MCF 10A (cell line): ENCODE results near the gene CCNDBP1. TPM values are rescaled to one million over a fixed set of nuclear protein-coding genes. Genes with fewer than 3 reads are reported as not detected.

Experiments used
- BruUV-seq: library from RNA; stranded (reverse); fragments of 400-500 nt; replicated peaks from 2 replicates; lab custom pipeline; 2021; lab: Mats Ljungman, UMichigan
- CTCF ChIA-PET: fragments of 300-600 bp; sonication (Branson Sonifier 250); formaldehyde crosslinking; extraction: SDS; loops from one replicate; lab custom pipeline; 2021; ENCODE audit warnings: antibody characterized with exemption, inconsistent platforms; lab: Yijun Ruan, JAX
- POLR2A ChIA-PET: fragments of 300-600, 350-650 bp; sonication (Branson Sonifier 250); formaldehyde crosslinking; extraction: SDS; loops from one replicate; lab custom pipeline; 2020; ENCODE audit warnings: antibody characterized with exemption, inconsistent platforms; lab: Yijun Ruan, JAX
- DNase-seq: peaks from one replicate; pipeline ENCODE4 v3.0.0-alpha.2; 2018; ENCODE audit not compliant: unreplicated experiment
- H3K27ac Mint-ChIP-seq: one replicate; pipeline ENCODE4 v1.8.0; 2022; ENCODE audit warnings: mild to moderate bottlenecking, low read depth, mixed read lengths; ENCODE audit not compliant: unreplicated experiment
- H3K27me3 Mint-ChIP-seq: one replicate; pipeline ENCODE4 v1.8.0; 2022; ENCODE audit warnings: mixed read lengths; ENCODE audit not compliant: insufficient read depth, unreplicated experiment
- H3K36me3 Mint-ChIP-seq: one replicate; pipeline ENCODE4 v1.8.0; 2022; ENCODE audit warnings: mild to moderate bottlenecking, moderate library complexity, mixed read lengths; ENCODE audit not compliant: insufficient read depth, unreplicated experiment
- H3K4me1 Mint-ChIP-seq: one replicate; pipeline ENCODE4 v1.8.0; 2022; ENCODE audit warnings: mixed read lengths; ENCODE audit not compliant: insufficient read depth, unreplicated experiment
- H3K4me3 Mint-ChIP-seq: one replicate; pipeline ENCODE4 v1.8.0; 2022; ENCODE audit warnings: mild to moderate bottlenecking, moderate library complexity, mixed read lengths; ENCODE audit not compliant: unreplicated experiment
- H3K9me3 Mint-ChIP-seq: one replicate; pipeline ENCODE4 v1.8.0; 2022; ENCODE audit warnings: mixed read lengths; ENCODE audit not compliant: unreplicated experiment
- CTCF ChIP-seq: fragments of 200-600 bp; IDR thresholded peaks from one replicate; pipeline ENCODE4 v1.8.0; 2022; ENCODE audit warnings: antibody characterized with exemption, mild to moderate bottlenecking; ENCODE audit not compliant: unreplicated experiment
- intact Hi-C: fragments of 100-400 bp; cut with micrococcal nuclease; formaldehyde crosslinking; loops from 2 replicates; pipeline ENCODE4 v1.14.1; 2022
- total RNA-seq: library from RNA; stranded (reverse); gene quantifications from 2 replicates; pipeline ENCODE4 v1.2.3, GENCODE V29; 2022

The CCNDBP1 gene
- total RNA-seq, 1 experiment from 2014 or later, result 45.5 TPM

GRCh38 chr15:43187544-43188155, 2.4 kb downstream of the CCNDBP1 start:
- H3K9me3 Mint-ChIP-seq, result no peaks in the 10 kb centered on the region
- peaks cover 53% of the 10 kb centered on the region for H3K36me3 Mint-ChIP-seq
- ChIA-PET POLR2A (interaction anchor here (1.8 kb wide), 1 partner anchor 98 kb away, joined by 4 read pairs; no protein-coding TSS in a partner anchor), CTCF (interaction anchor here (0.6 to 2.4 kb wide), 6 partner anchors 13 to 98 kb away, joined by 3 to 18 read pairs (median 6); no protein-coding TSS in a partner anchor)
- H3K27me3 Mint-ChIP-seq, result no peaks in the 10 kb centered on the region
- peak; percentile 52 for DNase-seq
- intact Hi-C loops, result loop anchor here (1.0 to 10.0 kb wide), 4 partner anchors 53 to 483 kb away; partner anchors contain the start of gene TMEM62
- no peak overlapping the region for H3K4me3 Mint-ChIP-seq
- peaks cover 6% of the 10 kb centered on the region for H3K4me1 Mint-ChIP-seq
- peak; percentile 75 for TF ChIP-seq CTCF
- no peak overlapping the region for H3K27ac Mint-ChIP-seq
- no TSS peak for BruUV-seq

DNA sequence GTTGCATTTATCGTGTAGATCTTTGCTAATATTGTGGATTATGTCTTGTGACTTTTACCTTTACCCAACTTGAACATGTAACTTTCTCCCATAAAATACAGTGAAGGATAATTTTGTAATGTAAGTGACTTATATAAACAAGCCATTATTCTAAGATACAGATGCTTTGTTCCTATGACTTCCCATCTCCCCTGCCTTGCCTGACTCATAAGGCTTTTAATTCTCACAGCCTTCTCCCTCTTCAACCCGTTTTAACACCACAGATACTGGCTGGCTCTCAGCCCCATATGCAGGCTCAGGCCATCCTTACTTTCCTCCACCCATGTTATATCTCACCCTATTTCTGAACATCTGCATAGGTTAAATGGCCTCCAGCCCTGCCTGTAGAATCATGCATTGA, 4.1 kb downstream of the CCNDBP1 start:
- DNase-seq, result no peak
- CTCF ChIA-PET, result interaction anchor here (1.2 to 1.7 kb wide), 4 partner anchors 15 to 96 kb away, joined by 4 to 10 read pairs (median 6); no protein-coding TSS in a partner anchor
- no TSS peak for BruUV-seq
- Mint-ChIP-seq H3K4me3 (no peak overlapping the region), H3K4me1 (peaks cover 6% of the 10 kb centered on the region), H3K36me3 (peaks cover 63% of the 10 kb centered on the region), H3K9me3 (no peaks in the 10 kb centered on the region), H3K27me3 (no peaks in the 10 kb centered on the region), H3K27ac (no peak overlapping the region)
- POLR2A ChIA-PET, result no interaction called here
- TF ChIP-seq CTCF, result no peak
- intact Hi-C loops, result loop anchor here (10.0 kb wide), 1 partner anchor 54 kb away; the partner anchor contains the start of gene TMEM62

GRCh38 chr15:43190178-43190577, 5.0 kb downstream of the CCNDBP1 start:
- Mint-ChIP-seq H3K27me3 (no peaks in the 10 kb centered on the region), H3K4me1 (peaks cover 6% of the 10 kb centered on the region), H3K27ac (no peak overlapping the region), H3K9me3 (no peaks in the 10 kb centered on the region), H3K36me3 (peaks cover 71% of the 10 kb centered on the region), H3K4me3 (no peak overlapping the region)
- CTCF ChIA-PET, result interaction anchor here (1.2 to 1.7 kb wide), 3 partner anchors 15 to 95 kb away, joined by 5 to 10 read pairs (median 8); no protein-coding TSS in a partner anchor
- BruUV-seq, result no TSS peak
- DNase-seq, result no peak
- intact Hi-C loops, result no loop called here
- POLR2A ChIA-PET, result interaction anchor here (0.6 to 1.5 kb wide), 2 partner anchors 14 to 233 kb away, joined by 3 to 6 read pairs; no protein-coding TSS in a partner anchor
- TF ChIP-seq CTCF, result no peak

DNA sequence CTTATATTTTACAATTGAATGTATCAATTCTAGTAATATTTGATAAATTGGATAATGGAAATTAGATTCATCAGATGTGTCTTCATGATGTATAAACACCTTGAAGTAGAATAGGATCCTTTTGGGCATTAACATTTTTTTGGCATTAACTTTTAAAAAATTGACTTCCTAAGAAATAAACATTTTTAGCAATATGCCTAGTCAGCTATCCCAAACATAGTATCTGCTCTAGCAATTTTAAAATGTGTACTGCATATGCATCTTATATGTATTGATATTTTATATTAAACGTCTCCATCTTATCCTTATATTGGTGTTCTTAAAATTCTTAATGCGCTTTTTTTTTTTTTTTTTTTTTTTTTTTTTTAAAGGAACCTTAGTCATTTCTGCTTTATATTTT, 8.5 kb downstream of the CCNDBP1 start:
- Mint-ChIP-seq H3K36me3 (peaks cover 69% of the 10 kb centered on the region), H3K4me1 (no peaks in the 10 kb centered on the region), H3K9me3 (peaks cover 9% of the 10 kb centered on the region), H3K27me3 (no peaks in the 10 kb centered on the region), H3K4me3 (no peak overlapping the region), H3K27ac (no peak overlapping the region)
- CTCF ChIA-PET, result interaction anchor here (0.6 to 4.3 kb wide), 4 partner anchors 10 to 103 kb away, joined by 3 to 52 read pairs (median 4); no protein-coding TSS in a partner anchor
- intact Hi-C loops, result no loop called here
- BruUV-seq, result no TSS peak
- POLR2A ChIA-PET, result interaction anchor here (1.9 to 2.7 kb wide), 2 partner anchors 8 to 10 kb away, joined by 9 read pairs; partner anchors contain the start of gene CCNDBP1
- DNase-seq, result no peak
- TF ChIP-seq CTCF, result no peak
